GM18873 (cell line): ENCODE measurements around the gene CCDC148.

Experiments
- ATAC-seq: cut with Tn5 transposase; IDR thresholded peaks from one replicate; pipeline ENCODE4 v1.9.1; 2021; ENCODE audit warnings: mild to moderate bottlenecking, moderate library complexity, moderate number of reproducible peaks; ENCODE audit not compliant: unreplicated experiment, low FRiP score

Gene CCDC148

DNA sequence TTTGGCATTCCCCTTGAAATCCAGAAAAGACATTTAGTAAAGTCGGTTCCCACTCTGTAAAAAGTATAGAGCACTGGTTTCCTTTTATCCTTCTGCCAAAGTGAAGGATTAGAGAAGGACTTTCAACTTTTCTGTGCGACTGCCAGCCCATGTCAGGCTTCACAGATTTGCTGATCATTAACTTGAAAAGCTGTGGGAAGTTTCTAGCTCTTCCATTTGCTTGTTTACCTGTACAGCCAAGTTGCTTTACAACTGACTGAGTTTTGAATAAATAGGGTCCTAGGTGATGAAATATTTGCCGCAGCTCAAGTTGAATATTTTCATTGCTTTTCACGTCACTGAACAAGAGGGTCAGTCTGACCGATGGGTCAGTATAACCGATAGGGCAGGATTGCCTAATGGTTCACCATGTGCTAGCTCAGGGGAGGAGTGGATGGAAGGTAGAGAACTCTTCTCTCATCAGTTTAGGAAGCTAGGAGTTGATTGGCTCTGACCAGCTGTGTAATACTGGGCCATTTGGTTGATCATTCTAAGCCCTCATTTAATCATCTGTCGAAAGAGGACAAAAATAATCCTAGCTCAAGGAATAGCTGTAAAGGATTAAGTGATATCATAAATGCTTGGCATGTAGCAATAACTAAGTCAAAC, 324.5 kb downstream of the CCDC148 start:
- ATAC-seq = no peak

GRCh38 chr2:158131483-158131912, 325.1 kb downstream of the CCDC148 start:
- ATAC-seq = no peak

DNA sequence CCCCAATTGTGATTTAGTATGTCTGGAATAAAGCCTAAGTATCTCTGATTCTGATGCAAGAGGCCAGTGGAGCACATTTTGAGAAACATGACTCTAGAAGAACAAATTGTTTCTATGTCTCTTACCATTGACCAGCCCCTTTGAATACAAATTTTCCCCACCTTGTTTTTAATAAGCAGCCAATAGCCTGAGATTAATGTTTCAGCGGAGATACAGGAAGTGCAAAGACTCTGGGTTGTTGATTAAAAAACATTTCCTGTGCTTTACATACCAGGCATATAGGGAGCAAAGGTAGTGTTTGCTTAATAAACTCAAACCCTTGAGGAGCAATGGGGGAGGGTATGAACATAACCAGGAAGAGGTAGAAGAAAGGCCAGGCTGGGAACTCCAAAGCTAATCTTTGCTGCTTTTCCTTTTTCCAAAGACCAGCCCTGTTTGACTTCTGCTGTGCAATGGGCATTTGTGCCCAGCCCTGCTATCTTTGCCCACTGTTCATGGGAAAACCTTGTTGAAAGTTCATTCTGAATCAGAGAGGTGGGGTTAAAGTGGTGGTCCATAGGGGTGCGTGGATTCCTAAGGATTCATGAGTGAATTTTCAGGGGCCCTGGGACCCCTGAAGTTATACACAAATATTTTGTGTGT, 325.6 kb downstream of the CCDC148 start:
- ATAC-seq = no peak

DNA sequence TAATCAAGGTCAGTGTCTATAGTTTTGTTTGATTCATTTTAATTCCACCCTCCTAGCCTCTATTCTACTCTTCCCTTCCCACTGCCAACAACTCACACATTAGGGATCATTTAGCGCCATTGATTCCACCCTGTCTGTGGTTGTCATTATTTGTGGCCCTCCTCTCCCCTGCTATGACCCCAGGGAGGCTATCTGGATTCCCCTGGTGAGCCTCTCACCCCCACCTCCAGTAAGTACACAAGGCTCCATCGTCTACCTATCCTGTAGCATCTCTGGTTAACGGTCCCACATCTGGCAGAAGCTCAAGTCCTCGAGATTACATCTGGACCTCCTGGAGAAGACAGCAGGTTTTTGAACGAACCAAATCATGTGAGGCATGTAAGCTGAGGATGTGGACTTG, 327.5 kb downstream of the CCDC148 start:
- no peak for ATAC-seq

DNA sequence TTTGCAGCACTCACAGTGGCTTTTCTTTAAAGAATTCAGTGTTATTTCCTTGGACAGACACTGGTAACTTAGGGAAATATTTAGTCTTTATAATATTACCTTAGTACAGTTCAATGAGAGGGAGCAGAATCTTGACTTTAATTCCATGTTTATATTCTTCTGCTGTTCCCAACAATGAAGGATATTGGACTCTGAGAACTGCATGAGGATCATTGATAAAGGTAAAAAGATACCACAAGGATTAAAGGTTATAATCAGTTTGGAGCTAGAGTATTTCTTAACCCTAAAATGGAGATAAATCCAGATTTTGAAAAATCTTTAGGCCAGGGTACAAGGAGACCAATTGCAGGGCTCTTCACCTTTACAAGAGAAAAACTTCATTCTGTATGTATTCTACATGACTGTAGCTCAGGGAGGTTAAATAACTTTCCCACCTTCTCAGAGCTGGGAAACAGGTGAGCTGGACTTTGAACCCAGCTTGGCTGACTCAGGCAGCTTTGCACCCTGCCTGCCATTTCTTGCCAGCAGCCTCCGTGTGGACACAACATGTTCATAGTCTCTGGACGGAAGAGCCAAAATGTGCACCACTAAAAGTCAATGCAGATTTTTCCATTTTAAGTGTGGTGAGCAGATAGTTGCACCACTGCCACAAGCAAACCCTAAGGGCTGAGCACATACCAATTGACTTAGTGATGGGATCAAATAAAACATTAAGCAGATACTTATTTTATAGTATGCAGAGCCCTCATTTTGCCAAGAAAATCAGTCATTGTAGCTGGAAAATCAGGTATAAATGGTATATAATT, 328.2 kb downstream of the CCDC148 start:
- ATAC-seq = no peak

- no peak for ATAC-seq
These were observed 329.2 kb downstream of the CCDC148 start for GRCh38 chr2:158127380-158127804.

GRCh38 chr2:158125756-158126498, 330.6 kb downstream of the CCDC148 start:
- ATAC-seq = no peak

DNA sequence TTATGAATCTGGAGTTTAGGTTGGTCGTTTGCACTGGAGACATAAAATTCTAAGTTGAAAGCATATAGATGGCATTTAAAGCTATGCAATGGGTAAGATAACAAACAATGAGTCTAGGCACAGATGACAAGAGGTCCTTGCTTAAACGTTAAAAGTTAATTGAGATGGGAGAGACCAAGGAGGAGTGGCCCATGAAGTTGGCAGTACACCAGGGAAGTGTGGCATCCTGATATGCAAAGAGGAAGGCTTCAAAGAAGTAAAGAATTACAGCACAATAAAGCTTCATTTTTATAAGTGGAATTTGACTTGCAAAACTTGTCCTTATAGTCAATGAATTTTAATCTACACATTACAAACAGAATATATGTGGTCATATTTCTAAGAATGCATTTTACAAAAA, 331.7 kb downstream of the CCDC148 start:
- ATAC-seq = no peak
